Activated CD4-positive, alpha-beta T cell treated with anti-CD3 and anti-CD28 coated beads for 24 hours (primary cell): ENCODE data around the gene S100A2.
"Not testable (repeated sequence)": the region's sequence is repeated elsewhere in the genome, so short reads cannot be mapped to it uniquely, and the experiment has no call there.

ENCODE experiments used
- DNase-seq, 2 donors: peaks; one replicate each; pipeline ENCODE4 v3.0.0-alpha.2; 2020; ENCODE audit warnings: low read depth in 2 of 2

The S100A2 gene

GRCh38 chr1:153563991-153564390 lies 1.7 kb downstream of the S100A2 start:
- DNase-seq: no peak

GRCh38 chr1:153563483-153563901 lies 2.2 kb downstream of the S100A2 start:
- DNase-seq: no peak

GRCh38 chr1:153562021-153562420 lies 3.6 kb downstream of the S100A2 start:
- DNase-seq: not testable (repeated sequence)

- DNase-seq: no peak
Observed at GRCh38 chr1:153561466-153561985, 4.1 kb downstream of the S100A2 start.

- DNase-seq: no peak
Observed at GRCh38 chr1:153560771-153561465, 4.7 kb downstream of the S100A2 start.

- no peak for DNase-seq
Observed at GRCh38 chr1:153560241-153560640, 5.4 kb downstream of the S100A2 start.

- DNase-seq: no peak
Observed at GRCh38 chr1:153557877-153558276, 7.8 kb downstream of the S100A2 start.

- no peak for DNase-seq
Observed at GRCh38 chr1:153556348-153556747, 9.3 kb downstream of the S100A2 start.

- no peak for DNase-seq
Observed at GRCh38 chr1:153553830-153554541, 11.7 kb downstream of the S100A2 start.

GRCh38 chr1:153553096-153553495 lies 12.5 kb downstream of the S100A2 start:
- no peak for DNase-seq

- no peak for DNase-seq
Observed at GRCh38 chr1:153552335-153552734, 13.3 kb downstream of the S100A2 start.

- no peak for DNase-seq
Observed at GRCh38 chr1:153550827-153551500, 14.7 kb downstream of the S100A2 start.

- DNase-seq: no peak
Observed at GRCh38 chr1:153550398-153550758, 15.3 kb downstream of the S100A2 start.

GRCh38 chr1:153549741-153550397 lies 15.8 kb downstream of the S100A2 start:
- DNase-seq: no peak

- DNase-seq: no peak
Observed at GRCh38 chr1:153548722-153549688, 16.6 kb downstream of the S100A2 start, which contains the start of gene S100A3. Gene S100A3, minus strand, starts transcription at chr1:153549258. Its CDS starts 773 bp downstream, at chr1:153548485.

- no peak for DNase-seq
Observed at GRCh38 chr1:153547560-153548551, 17.8 kb downstream of the S100A2 start.

- no peak for DNase-seq
Observed at GRCh38 chr1:153546796-153547559, 18.7 kb downstream of the S100A2 start.

- no peak for DNase-seq
Observed at GRCh38 chr1:153546371-153546770, 19.3 kb downstream of the S100A2 start.
